Measurements from ENCODE around the gene CNTNAP1. TPM values are rescaled to one million over a fixed set of nuclear protein-coding genes. Genes with fewer than 3 reads are reported as not detected.

Gene CNTNAP1
- total RNA-seq, 1 experiment from 2014 or later, result 7.7 TPM

- H3K4me2 ChIP-seq (ENCODE audit: insufficient read depth, insufficient read length, low read length), result no peak overlapping the region
- H3K4ac ChIP-seq (ENCODE audit: low read depth, low read length), result no peak overlapping the region
- no peaks in the 10 kb centered on the region for H4K20me1 ChIP-seq (ENCODE audit: control insufficient read depth, insufficient read depth, insufficient read length)
- H2AK5ac ChIP-seq (ENCODE audit: insufficient read length, low read length), result no peak overlapping the region
- no peaks in the 10 kb centered on the region for H3K27me3 ChIP-seq (ENCODE audit: insufficient read depth, low read length)
- no peak overlapping the region for H3K27ac ChIP-seq (ENCODE audit: insufficient read length, low read depth, low read length)
- DNase-seq, result no peak
- H2BK20ac ChIP-seq (ENCODE audit: low read depth, low read length, poor library complexity, severe bottlenecking), result no peak overlapping the region
- H2BK120ac ChIP-seq (ENCODE audit: low read depth, low read length, poor library complexity, severe bottlenecking), result no peak overlapping the region
- no peaks in the 10 kb centered on the region for H3K36me3 Mint-ChIP-seq (ENCODE audit: insufficient read depth in 1 of 3, low read depth in 3 of 3)
- peaks cover 1 to 2% of the 10 kb centered on the region in 2 experiments for H3K4me1 Mint-ChIP-seq
- no peaks in the 10 kb centered on the region for H3K23me2 ChIP-seq (ENCODE audit: insufficient read length, low read depth, low read length, poor library complexity, severe bottlenecking)
- H3K27ac Mint-ChIP-seq, result no peak overlapping the region
- H3K4me1 ChIP-seq (ENCODE audit: insufficient read depth, low read length), result no peaks in the 10 kb centered on the region
- no CpG with 5 or more reads among the region's 5 CpGs for WGBS (ENCODE audit: extremely low coverage, insufficient read length, low lambda C conversion rate)
- H2BK12ac ChIP-seq (ENCODE audit: insufficient read length, low read depth, low read length), result no peak overlapping the region
- H2BK5ac ChIP-seq (ENCODE audit: insufficient read length, low read length), result no peak overlapping the region
- H4K91ac ChIP-seq (ENCODE audit: insufficient read length, low read depth, low read length), result no peak overlapping the region
- no peak overlapping the region for H3K56ac ChIP-seq (ENCODE audit: insufficient read length, low read depth, low read length)
- H3K79me2 ChIP-seq (ENCODE audit: insufficient read depth, low read length), result no peaks in the 10 kb centered on the region
- H3T11ph ChIP-seq (ENCODE audit: low read length), result no peak overlapping the region
- H4K8ac ChIP-seq (replicated peaks; ENCODE audit: insufficient read length, low read depth, low read length), result no peak overlapping the region
- H3K14ac ChIP-seq (ENCODE audit: insufficient read depth, low read length), result no peak overlapping the region
- H2BK15ac ChIP-seq (ENCODE audit: low read depth, low read length), result no peak overlapping the region
- no peak overlapping the region for H3K18ac ChIP-seq (ENCODE audit: insufficient read length, low read depth, low read length)
- no peak overlapping the region for H3K23ac ChIP-seq (ENCODE audit: insufficient read length, low read depth, low read length)
- no peak overlapping the region for H4K5ac ChIP-seq (ENCODE audit: insufficient read length, low read depth, low read length)
- H3K79me1 ChIP-seq (ENCODE audit: insufficient read depth, low read depth, low read length, poor library complexity, severe bottlenecking), result no peaks in the 10 kb centered on the region
- no peak overlapping the region for H2AFZ ChIP-seq (ENCODE audit: low read length)
- no peak for TF ChIP-seq CTCF (conservative IDR thresholded peaks at IDR 0.05)
- H3K27me3 Mint-ChIP-seq (ENCODE audit: low read depth), result 0 out of 2 replicates have a peak, but pooled peaks cover 1% of the 10 kb centered on the region
- no peak overlapping the region for H3K9ac ChIP-seq (ENCODE audit: extremely low read depth, insufficient read length, low read length)
- no peaks in the 10 kb centered on the region; a peak in 1 of 5 replicates for H3K9me3 Mint-ChIP-seq
- H3K4me3 Mint-ChIP-seq, result no peak overlapping the region
- no peaks in the 10 kb centered on the region for H3K9me3 ChIP-seq (ENCODE audit: control insufficient read depth, low read depth, low read length)
Measured at GRCh38 chr17:42647778-42648177, 34.6 kb upstream of the CNTNAP1 start.

Data from H9 (cell line).